Mucosa of descending colon (tissue), 3 donors: ENCODE results near the gene CST2. TPM values are rescaled to one million over a fixed set of nuclear protein-coding genes. Genes with fewer than 3 reads are reported as not detected.
"Not testable (repeated sequence)": the region's sequence is repeated elsewhere in the genome, so short reads cannot be mapped to it uniquely, and the experiment has no call there.

ENCODE experiments used
- ATAC-seq: fragments of 200-7000 bp; cut with Tn5 transposase; one replicate; pipeline ENCODE4 v1.9.1; 2020; ENCODE audit warnings: mild to moderate bottlenecking, moderate library complexity
- DNase-seq, 3 donors: peaks; one replicate each; pipeline ENCODE4 v3.0.0-alpha.2; 2020
- H3K36me3 ChIP-seq: fragments of 200-600 bp; one replicate; pipeline ENCODE4 v1.8.0; 2021; ENCODE audit warnings: low read depth, mild to moderate bottlenecking
- H3K4me1 ChIP-seq: fragments of 200-600 bp; one replicate; pipeline ENCODE4 v1.8.0; 2021; ENCODE audit warnings: low read depth, mild to moderate bottlenecking
- H3K4me3 ChIP-seq: fragments of 200-600 bp; one replicate; pipeline ENCODE4 v1.8.0; 2021; ENCODE audit warnings: mild to moderate bottlenecking
- H3K9me3 ChIP-seq: fragments of 200-600 bp; one replicate; pipeline ENCODE4 v1.8.0; 2021; ENCODE audit warnings: mild to moderate bottlenecking
- CTCF ChIP-seq: fragments of 200-600 bp; IDR thresholded peaks from one replicate; pipeline ENCODE4 v1.8.0; 2022; ENCODE audit warnings: antibody characterized with exemption, mild to moderate bottlenecking
- intact Hi-C, 2 donors: fragments of 100-400 bp; cut with DNase I in 1 of 2; cut with micrococcal nuclease in 1 of 2; formaldehyde crosslinking; loops; one replicate each; pipeline versions ENCODE4 v1.11.0 to v1.11.1; 2022; cut with DNase I, micrococcal nuclease
- total RNA-seq, 3 donors: library from RNA; stranded (reverse); fragmentation: NEBNext Ultra II Directional in 2 of 3; extraction: Animal tissue kit (Norgen Biotek cat#: 25700) in 2 of 3; gene quantifications; one replicate each; pipeline versions ENCODE4 v1.2.1 to v1.2.4, GENCODE V29; 2021 to 2023
- donor health status: DM: no; HTN: no; CAD: no; lungs with moderate emphysema.
- donor health status: DM: no; HTN: no; CAD: no.
- donor health status: DM: no; HTN: yes; CAD: no.

Gene CST2
- total RNA-seq, 3 donors from 2014 or later: not detected

DNA sequence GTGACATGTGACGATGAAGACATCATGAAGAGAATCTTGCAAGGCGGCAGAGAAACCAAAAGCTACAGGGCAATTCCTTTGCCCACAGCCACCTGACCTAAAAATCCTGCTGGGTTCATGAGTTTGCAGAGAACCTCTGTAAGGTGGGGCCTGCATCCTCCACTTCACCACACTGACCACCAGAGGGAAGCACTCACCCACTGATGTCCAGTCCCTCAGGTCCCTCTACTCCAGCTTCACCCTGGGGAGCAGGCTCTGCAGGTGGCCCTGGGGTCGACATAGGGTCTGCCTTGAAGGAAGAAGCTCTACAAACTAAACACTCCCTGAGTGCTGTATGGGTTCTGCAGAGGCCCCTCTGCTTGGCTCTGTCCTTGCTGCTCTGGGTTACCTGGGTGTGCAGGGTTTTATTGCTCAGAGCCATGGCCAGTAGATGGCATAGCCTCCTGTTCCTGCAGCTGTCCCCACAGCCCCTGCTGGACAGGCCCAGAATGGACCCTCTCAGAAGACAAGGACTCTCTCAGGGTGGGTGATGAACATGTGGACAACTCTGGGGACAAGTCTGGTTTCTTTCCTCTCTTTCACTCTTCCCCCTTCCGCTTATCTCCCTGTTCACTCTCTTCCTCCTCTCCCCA, 27.2 kb downstream of the CST2 start:
- H3K4me3 ChIP-seq: not testable (repeated sequence)
- peak; percentile 75 for ATAC-seq
- peak in 2 of 3 donors; percentile 30 to 33 for DNase-seq

GRCh38 chr20:23795526-23795925, 31.0 kb downstream of the CST2 start:
- Histone ChIP-seq H3K4me1 (no peaks in the 10 kb centered on the region), H3K9me3 (no peaks in the 10 kb centered on the region), H3K4me3 (no peak overlapping the region), H3K36me3 (no peaks in the 10 kb centered on the region)
- TF ChIP-seq CTCF: no peak
- ATAC-seq (no peak), DNase-seq (no peak)
- intact Hi-C loops: no loop called here

More for the DNA sequence above, 27.2 kb downstream of the CST2 start:
- H3K4me1 ChIP-seq, H3K36me3 ChIP-seq, intact Hi-C loops, H3K9me3 ChIP-seq: not testable (repeated sequence)
- TF ChIP-seq CTCF: peak; percentile 42

- ATAC-seq (no peak), DNase-seq (no peak)
- no peak overlapping the region for H3K4me3 ChIP-seq
- H3K36me3 ChIP-seq: no peaks in the 10 kb centered on the region
- no peaks in the 10 kb centered on the region for H3K4me1 ChIP-seq
- H3K9me3 ChIP-seq: no peaks in the 10 kb centered on the region
- intact Hi-C loops: no loop called here
- no peak for TF ChIP-seq CTCF
Observed at GRCh38 chr20:23794841-23795240, 31.7 kb downstream of the CST2 start.

DNA sequence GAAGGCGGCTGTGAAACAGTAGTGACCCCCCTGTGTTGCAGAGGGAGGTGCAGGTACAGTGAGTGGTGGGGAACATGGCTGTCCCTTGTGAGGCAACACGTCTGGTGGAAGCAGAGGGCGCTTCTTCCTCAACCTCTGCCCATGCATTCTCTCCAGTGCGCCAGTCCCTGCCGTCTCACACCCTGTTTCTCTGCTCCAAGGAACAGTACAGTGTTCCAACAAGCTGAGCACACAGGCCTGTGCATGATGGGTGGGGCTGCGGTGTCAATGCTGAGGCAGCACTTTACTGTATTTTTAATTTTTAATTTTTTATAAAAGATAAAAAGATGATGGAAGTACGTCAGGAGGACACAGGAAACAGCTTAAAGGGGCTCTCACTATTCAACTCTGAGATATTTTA, 32.5 kb downstream of the CST2 start:
- H3K9me3 ChIP-seq: no peaks in the 10 kb centered on the region

GRCh38 chr20:23783447-23783846, 43.1 kb downstream of the CST2 start:
- H3K4me1 ChIP-seq: no peaks in the 10 kb centered on the region
- DNase-seq (no peak), ATAC-seq (no peak)
- no peaks in the 10 kb centered on the region for H3K36me3 ChIP-seq
- intact Hi-C loops: no loop called here
- no peak for TF ChIP-seq CTCF
- H3K4me3 ChIP-seq: no peak overlapping the region
- no peaks in the 10 kb centered on the region for H3K9me3 ChIP-seq

More for the DNA sequence above, 32.5 kb downstream of the CST2 start:
- Histone ChIP-seq H3K4me3 (no peak overlapping the region), H3K36me3 (no peaks in the 10 kb centered on the region), H3K4me1 (no peaks in the 10 kb centered on the region)
- DNase-seq: no peak
- no peak for ATAC-seq
- no peak for TF ChIP-seq CTCF
- intact Hi-C loops: no loop called here
